KBM-7 (cell line): ENCODE data around the gene RNU1-1.
"Not testable (repeated sequence)": the region's sequence is repeated elsewhere in the genome, so short reads cannot be mapped to it uniquely, and the experiment has no call there.

Source experiments
- DNase-seq: peaks from one replicate; pipeline ENCODE4 v3.0.0-alpha.2; 2015
- in situ Hi-C: fragments of 300-500 bp; cut with MboI; formaldehyde crosslinking; loops from 2 replicates; pipeline ENCODE4 v1.14.3; 2020; ENCODE audit warnings: low sequenced_read_pairs, low pct_unique_long_range_greater_than_20kb, mixed read lengths

The RNU1-1 gene

DNA sequence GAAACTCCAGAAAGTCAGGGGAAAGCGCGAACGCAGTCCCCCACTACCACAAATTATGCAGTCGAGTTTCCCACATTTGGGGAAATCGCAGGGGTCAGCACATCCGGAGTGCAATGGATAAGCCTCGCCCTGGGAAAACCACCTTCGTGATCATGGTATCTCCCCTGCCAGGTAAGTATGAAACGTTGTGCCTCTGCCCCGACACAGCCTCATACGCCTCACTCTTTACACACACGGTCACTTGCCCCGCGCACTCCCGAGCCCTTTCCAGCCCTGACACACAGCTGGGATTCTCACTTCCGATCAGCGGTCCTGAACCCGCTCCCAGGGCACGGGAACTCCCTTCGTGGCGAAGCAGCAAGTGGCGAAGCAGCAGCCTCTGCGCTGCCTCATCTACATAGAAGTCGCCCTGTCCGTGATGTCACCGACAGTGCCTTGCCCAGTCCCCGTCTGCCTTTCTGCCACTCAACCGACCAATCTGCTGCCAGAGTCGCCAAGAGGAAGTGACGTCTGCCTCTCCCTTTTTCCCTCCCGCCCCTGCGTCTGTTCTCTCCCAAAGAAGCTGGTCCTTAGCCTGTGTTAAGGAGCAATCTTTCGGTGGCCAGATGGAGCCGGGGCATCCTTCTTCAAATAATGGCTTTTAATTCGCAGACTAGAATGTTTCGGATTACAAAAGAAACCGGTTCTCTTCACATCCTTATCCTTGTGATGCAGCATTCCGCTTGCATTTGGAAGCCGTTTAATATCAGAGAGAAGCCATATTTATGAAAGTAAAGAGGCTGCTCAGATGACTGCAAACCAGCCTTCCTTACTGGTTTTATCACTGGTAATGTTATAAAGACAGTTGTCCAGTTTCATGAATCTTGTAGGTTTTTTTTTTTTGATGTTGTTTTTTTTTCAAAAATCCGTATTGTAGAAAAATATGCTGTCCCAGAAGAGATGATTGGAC lies at the start of gene RNU1-1:
TSS of gene RNU1-1 (minus strand) at position 179 of the 949 bp plus-strand sequence.
- peak; percentile 78 for DNase-seq

DNA sequence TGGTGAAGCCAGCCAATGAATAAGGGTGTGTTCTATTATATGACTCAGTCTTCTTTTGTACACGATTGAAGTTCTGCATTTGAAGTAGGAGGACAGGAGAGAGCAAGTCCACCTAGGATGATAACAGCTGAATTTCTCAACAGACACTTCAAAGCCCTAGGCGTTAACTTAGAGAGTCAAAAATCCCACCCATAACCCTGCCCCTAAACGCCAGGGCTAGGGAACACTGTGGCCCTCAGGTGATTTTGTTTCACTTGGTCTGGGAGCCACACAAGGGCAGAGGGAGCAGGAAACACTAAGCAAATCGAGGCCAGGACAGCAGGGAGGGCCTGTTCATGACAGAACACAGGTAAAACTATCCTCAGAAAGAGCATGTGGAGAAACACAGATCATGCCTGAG lies 47.0 kb upstream of the RNU1-1 start:
- in situ Hi-C loops, DNase-seq: not testable (repeated sequence)

More for the DNA sequence above, at the start of gene RNU1-1:
- in situ Hi-C loops: not testable (repeated sequence)

DNA sequence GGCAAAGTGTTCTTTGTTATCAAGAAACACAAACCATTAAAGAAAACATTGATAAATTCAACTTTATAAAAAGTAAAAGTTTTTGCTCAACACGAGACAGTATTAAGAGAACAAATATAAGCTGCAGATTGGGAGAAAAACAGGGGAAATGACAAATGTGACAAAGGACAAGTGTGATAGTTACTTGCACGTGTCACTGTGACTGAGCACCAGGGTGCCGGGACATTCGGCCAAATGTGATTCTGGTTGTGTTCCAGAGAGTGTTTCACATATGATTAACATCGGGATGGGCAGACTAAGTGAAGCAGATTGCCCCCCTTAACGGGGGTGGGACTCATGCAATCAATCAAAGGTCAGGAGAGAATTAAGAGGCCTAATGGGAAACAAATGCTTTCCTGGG lies 46.4 kb upstream of the RNU1-1 start:
- in situ Hi-C loops, DNase-seq: not testable (repeated sequence)

DNA sequence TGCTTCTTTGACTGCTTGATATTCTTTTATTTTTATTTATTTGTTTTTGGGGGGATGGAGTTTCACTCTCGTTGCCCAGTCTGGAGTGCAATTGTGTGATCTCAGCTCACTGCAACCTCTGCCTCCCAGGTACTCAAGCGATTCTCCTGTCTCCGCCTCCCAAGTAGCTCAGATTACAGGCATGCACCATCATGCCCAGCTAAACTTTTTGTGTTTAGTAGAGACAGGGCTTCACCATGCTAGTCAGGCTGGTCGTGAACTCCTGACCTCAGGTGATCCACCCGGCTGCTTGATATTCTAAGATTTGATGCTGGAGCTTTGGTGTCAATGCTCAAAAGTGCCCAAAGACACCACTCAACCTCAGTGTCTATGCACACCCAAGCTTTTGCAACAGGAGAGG lies 45.6 kb upstream of the RNU1-1 start:
- in situ Hi-C loops, DNase-seq: not testable (repeated sequence)

DNA sequence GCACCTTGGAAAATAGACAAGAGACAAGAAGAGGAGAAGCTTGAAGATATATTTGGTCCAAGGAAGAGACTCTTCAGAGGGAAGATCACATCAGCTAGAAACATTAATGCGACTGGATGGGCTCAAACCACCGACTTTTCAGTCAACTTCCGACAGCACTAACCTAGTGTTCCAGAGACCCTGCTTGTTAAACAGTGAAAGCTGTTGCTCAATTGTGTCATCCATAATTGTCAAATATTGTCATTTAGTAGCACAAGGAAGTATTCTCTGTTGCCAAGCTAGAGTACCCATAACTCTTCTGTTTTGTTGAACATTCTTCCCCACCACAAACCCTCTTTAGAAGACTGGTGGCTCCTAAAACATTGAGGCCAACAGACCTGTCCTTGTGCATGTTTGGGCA lies 42.9 kb upstream of the RNU1-1 start:
- in situ Hi-C loops, DNase-seq: not testable (repeated sequence)

DNA sequence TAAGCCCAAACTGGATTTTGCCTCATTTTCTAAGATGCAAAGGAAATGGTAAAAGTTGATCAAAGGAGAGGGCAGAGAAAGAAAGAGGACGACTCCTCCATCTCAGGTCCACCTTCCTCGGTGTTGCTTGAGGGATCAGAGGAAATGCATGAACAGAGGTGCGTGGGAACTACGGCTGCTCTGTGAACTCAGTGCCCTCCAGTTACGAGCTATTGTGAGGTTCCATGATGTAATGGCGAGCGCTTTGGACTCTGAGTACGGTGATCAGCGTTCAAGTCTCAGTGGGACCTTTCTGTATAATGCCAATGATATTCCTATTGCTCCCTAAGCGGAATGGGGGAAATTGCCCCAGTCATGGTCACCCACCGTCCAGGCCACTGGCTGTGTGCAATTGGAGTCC lies 39.2 kb upstream of the RNU1-1 start:
- in situ Hi-C loops, DNase-seq: not testable (repeated sequence)

DNA sequence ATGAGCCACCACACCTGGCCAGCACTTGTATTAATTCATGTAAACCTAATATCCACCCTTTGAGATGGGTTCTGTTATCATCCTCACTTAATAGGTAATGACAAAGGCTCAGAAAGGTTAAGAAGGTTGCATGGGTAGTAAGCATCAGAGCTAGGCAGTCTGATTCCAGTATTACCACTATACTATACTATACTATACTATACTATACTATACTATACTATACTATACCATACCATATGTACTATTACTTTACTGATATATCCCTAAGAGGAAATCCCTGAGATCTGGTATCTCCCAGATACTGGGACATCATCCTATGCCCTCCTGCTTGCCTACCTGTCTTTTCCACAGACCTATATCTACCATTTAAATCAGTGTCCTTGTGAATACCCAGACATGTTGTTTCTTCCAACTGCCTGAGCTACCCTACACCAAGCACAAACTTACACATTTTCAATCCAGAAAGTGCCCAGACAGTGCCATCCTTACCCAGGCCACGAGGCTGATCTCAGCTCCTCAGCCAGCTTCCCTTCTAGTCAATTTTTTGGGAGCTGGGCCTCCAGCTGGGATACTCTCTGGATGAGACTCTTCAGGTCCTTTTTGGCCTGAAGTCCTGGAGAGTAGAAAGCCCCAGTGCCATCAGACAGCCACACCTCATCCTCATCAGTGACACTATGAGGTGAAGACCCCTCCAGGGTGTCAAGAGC lies 36.3 kb upstream of the RNU1-1 start:
- in situ Hi-C loops, DNase-seq: not testable (repeated sequence)

DNA sequence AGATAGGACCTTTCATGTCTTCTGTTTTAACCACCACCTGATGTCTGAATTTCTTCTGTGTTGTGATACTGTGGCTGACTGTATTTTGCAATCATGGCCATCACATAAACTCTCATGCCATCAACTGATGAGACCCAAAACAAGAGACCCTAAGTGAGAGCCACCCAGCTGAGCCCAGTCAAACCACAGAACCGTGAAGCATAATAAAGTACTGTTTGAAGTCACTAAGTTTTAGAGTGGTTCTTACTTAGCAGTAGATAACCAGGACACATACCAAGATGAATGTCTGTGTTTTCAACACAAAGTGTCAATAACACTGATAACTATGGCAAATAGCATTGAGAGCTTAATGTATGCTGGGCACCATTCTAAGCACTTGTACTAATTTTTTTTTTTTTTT lies 35.5 kb upstream of the RNU1-1 start:
- in situ Hi-C loops, DNase-seq: not testable (repeated sequence)

DNA sequence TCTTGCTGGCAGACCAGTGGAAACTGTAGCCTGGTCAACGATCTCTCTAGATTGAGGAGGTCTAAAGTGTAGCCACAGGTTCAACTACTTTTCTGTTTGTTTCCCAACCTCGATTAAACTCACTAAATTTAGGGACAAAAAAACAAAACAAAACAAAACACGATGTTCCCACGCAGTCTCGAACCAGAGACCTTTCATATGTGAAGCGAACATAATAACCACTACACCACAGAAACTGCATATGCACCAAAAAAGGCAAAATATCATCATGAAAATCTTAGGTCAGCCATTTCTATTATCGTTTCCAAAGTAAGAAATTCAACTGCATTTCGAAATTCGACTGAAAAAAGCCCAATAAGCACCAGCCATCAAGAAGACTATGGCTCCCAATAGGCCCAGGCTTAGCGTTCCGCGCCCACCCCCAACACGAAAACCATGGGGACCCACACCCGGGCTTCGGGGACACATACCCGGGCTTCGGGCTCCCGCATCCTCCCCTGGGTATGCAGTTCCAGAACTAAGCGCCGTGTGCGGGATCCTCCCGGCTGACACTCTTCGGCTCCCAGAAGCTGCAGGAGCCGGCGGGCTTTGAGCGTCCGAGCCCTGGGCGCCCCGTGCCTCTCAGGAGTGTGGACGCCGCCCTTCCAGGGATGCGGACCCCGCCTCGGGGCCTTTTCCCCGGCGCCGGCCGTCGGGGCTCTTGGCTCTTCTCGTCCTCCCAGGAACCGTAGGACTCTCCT lies 33.6 kb upstream of the RNU1-1 start:
- DNase-seq, in situ Hi-C loops: not testable (repeated sequence)

DNA sequence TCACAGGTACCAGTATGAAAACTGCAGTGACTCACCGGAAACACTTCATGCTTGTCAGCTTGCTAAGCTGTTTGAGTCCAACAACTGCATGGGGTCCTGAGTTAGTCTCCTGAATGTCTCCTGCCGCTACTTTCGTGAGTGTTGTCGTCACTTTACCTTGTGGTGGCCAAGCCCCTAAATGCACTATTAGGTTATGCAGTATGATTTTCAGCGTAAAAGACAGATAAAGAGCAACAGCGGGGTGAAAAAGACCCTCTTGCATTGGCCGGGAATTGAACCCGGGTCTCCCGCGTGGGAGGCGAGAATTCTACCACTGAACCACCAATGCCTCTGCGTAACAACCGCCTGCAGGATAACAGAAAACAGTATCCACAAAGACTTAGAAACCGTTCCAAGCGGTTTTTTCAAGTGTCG lies 31.6 kb upstream of the RNU1-1 start:
- peak; percentile 30 for DNase-seq
- in situ Hi-C loops: not testable (repeated sequence)

DNA sequence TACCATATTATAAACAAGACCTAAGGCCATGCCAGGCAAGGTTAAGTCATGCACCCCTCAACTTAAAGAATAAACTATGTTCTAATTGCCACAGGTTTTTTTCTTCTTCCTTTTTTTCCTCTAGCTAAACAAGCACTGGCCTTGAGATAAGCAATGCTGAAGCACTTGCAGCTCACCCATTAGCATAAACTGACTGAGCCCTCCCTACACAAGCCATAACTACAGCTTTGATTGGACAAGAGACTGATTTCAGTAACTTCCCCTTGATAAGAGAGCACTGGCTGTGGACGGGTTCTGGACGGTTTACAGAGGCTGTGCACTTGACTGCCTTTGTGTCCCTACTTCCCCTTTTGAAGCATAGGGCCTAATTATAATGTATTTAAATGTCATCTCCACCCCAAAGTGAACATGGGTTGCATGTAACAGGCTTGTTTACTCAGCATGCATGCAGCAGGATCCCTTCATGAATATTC lies 26.4 kb upstream of the RNU1-1 start:
- in situ Hi-C loops: not testable (repeated sequence)

DNA sequence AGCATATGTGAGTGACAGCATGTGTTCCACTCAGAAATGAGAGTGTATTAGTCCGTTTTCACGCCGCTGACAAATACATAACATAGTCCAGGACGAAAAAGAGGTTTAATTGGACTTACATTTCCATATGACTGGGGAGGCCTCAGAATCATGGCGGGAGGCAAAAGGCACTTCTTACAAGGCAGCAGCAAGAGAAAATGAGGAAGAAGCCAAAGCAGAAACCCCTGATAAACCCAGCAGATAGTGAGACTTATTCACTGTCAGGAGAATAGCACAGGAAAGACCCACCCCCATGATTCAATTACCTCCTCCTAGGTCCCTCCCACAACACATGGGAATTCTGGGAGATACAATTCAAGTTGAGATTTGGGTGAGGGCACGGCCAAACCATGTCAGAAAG lies 23.4 kb upstream of the RNU1-1 start:
- peak; percentile 25 for DNase-seq
- in situ Hi-C loops: not testable (repeated sequence)

More for the DNA sequence above, 26.4 kb upstream of the RNU1-1 start:
- peak; percentile 61 for DNase-seq

DNA sequence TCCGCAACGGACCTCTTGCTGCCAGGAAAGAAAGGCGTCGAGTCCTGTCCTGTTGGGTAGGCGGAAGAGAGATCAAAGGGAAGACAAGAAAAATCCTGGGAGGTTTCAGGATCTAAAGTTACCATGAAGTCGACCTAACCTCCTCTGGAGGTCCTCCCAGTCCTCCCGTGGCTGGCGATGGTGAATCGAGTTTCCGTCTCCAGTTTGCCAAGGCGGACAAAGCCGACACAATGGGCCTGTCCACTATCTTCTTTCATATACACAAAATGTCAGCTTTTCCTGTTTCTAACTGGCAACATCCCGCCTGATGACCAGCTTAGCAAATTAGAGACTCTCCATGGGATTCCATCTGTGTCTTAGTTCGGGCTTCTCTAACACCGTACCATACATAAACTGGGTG lies 22.7 kb upstream of the RNU1-1 start:
- in situ Hi-C loops, DNase-seq: not testable (repeated sequence)

DNA sequence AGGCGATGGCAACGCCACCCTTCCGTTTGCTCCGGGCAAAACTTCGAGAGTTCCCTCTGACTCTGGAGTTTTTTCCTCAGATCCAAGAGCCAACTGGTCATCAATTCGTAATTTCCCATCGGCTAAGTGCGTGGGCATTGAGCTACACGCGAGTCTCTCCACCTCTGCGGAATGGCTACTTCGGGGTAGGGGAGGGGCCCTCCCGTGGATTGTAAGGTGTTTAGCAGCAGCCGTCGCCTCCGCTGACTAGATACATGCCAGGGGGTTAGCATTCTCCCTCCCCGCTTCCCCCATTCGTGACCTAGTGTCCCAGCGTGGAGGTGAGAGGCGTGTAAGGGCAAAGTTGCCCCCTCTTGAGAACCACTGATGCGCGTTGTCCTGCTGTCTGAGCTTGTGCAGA lies 21.8 kb upstream of the RNU1-1 start:
- in situ Hi-C loops, DNase-seq: not testable (repeated sequence)

DNA sequence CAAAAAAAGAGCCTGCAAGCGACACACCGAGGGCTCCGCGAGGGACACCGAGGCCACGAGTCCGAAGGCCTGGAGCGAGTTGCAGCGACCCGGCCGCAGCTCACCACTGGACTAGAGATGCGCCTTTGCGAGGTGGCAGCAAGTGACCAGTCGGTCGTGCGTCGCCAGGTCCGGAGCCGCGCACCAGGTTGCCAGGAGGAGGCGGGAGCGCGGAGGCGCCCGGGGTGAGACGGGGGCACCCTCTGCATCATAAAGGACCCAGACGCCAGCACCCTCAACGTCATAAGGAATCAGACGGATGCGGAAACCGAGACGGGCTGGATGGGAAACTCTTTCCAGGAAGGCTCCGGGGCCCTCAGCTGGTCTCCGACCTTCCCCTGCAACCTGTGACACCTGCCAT lies 21.4 kb upstream of the RNU1-1 start:
- in situ Hi-C loops, DNase-seq: not testable (repeated sequence)

DNA sequence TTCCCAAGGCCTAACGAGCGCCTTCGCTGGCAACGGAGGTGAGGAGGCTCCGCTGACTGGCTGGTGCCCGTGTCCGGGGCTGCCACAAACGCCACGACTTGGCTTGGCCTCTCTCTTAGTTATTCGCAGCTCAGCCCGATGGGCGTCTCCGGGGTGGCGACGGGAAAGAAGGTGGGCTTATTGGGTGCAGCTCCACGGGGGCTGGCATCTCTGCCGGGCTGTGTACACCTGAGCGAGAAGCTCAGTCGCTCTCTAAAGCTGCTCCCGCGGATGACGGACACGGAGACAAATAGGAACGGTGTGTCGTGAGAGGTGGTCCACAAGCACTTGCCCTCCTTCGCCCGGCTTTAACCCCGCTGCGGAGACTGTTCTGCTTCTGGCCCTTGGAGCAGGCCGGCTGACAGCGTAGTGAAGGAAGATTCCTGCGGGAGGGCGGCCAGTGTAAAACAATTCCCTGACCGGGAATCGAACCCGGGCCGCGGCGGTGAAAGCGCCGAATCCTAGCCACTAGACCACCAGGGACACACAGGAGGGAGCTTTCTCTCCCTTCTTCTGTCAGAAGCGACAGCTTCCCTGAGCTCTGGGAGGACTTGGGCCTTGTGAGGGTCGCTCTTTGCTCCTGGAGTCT lies 20.9 kb upstream of the RNU1-1 start:
- in situ Hi-C loops, DNase-seq: not testable (repeated sequence)

DNA sequence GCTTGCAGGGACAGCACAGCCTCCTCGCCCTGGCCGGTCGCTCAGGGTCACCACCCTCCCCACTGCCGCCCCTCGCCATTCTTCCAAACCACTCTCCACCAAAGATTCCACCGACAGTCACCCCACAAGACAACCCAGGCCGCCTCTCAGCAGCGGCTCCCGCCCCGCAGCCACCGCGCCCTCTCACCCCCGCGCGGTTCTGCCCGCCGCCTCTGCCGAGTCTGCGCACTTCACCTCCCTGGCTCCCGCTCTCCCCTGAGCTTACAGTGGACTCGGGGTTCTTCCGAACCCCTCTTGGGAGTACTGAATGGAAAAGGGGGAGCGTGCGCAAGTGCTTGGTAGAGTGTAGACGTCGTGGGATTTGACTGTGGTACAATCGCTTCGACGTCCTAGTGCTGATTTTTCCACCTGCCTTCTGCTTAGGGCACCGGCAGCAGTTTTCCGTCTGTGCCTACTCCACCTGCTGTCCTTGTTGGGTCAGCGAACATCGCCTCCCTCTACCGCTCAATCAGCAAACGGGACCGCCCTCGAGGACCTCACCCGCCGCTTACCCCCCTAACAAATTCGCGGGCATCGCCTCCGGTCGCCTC lies 20.2 kb upstream of the RNU1-1 start:
- in situ Hi-C loops, DNase-seq: not testable (repeated sequence)

DNA sequence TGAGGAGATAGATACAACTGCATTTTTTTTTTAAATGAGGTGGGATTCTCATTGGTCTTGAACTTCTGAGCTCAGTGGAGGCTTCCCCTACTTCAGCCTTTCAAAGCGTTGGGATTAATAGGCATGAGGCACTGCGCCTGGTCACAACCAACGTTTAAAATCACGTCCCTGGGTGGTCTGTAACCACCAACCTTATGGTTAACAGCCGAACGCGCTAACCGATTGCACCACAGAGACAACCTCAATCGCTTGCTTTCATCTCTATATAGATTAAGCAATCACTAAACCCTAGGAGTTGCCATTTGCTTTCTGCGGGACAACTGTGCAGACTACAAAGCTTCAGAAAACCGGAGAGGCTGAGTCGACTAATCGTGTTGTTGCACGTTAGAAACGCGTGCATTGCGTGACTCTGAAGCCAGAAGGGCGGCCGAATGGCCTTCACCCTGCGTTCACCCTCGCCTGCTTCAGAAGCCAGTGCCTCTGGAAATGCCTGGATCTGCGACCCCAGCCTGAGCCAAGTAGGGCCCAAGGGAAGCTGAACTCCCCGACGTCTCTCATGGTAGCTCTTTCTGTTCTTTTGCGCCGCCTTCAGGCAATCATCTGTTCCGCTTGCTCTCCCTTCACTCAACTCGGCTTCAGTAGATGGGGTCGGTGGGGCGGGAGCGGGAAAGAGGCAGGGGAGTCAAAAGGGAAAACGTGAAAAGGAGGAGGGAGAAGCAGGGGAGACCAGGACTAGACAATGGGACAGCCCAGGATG lies 18.3 kb upstream of the RNU1-1 start:
- in situ Hi-C loops, DNase-seq: not testable (repeated sequence)
